Central memory CD8-positive, alpha-beta T cell (primary cell): ENCODE results near the gene HSPB1.
A peak's percentile ranks its signal among the peaks of the same experiment; 100 is the strongest.

ENCODE experiments used
- ATAC-seq: fragments of 150-1000 bp; cut with Tn5 transposase; replicated peaks from 2 replicates; pipeline ENCODE4 v1.10.0; 2022; ENCODE audit warnings: mild to moderate bottlenecking, moderate FRiP score, moderate number of reproducible peaks; ENCODE audit not compliant: poor library complexity, severe bottlenecking; ENCODE audit errors: extremely low read depth
- DNase-seq, 2 donors: peaks; one replicate each; pipeline ENCODE4 v3.0.0; 2021; ENCODE audit warnings: low spot score in 2 of 2
- H3K27ac Mint-ChIP-seq: one replicate; pipeline ENCODE4 v1.8.0; 2022; ENCODE audit warnings: low read depth, mild to moderate bottlenecking, moderate library complexity, mixed read lengths
- H3K27me3 Mint-ChIP-seq: one replicate; pipeline ENCODE4 v1.8.0; 2022; ENCODE audit warnings: mixed read lengths
- H3K36me3 Mint-ChIP-seq: one replicate; pipeline ENCODE4 v1.8.0; 2022; ENCODE audit warnings: mild to moderate bottlenecking, moderate library complexity, mixed read lengths; ENCODE audit not compliant: insufficient read depth
- H3K4me1 Mint-ChIP-seq: one replicate; pipeline ENCODE4 v1.8.0; 2022; ENCODE audit warnings: mixed read lengths
- H3K4me3 Mint-ChIP-seq: one replicate; pipeline ENCODE4 v1.8.0; 2022; ENCODE audit warnings: mild to moderate bottlenecking, moderate library complexity, mixed read lengths
- H3K9me3 Mint-ChIP-seq: one replicate; pipeline ENCODE4 v1.8.0; 2022; ENCODE audit warnings: mixed read lengths

HSPB1 gene

DNA sequence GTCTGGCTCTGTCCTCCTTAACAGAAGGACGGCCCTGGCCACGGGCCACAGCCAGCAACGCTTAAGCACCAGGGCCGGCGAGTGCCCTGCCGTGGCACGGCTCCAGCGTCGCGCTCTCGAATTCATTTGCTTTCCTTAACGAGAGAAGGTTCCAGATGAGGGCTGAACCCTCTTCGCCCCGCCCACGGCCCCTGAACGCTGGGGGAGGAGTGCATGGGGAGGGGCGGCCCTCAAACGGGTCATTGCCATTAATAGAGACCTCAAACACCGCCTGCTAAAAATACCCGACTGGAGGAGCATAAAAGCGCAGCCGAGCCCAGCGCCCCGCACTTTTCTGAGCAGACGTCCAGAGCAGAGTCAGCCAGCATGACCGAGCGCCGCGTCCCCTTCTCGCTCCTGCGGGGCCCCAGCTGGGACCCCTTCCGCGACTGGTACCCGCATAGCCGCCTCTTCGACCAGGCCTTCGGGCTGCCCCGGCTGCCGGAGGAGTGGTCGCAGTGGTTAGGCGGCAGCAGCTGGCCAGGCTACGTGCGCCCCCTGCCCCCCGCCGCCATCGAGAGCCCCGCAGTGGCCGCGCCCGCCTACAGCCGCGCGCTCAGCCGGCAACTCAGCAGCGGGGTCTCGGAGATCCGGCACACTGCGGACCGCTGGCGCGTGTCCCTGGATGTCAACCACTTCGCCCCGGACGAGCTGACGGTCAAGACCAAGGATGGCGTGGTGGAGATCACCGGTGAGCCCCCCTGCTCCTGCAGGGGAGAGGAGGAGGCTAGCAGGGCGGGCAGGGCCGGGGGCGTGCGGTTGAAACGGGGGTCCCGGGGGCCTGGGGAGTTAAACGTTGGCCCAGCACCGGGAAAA lies at the start of gene HSPB1:
Gene HSPB1 (plus strand): TSS at position 327 of the 855 bp plus-strand sequence. CDS start 40 bp downstream, at position 367.
- Mint-ChIP-seq H3K4me1 (peaks cover 19% of the 10 kb centered on the region), H3K4me3 (peak within 1 kb of the TSS; percentile 91), H3K9me3 (no peaks in the 10 kb centered on the region), H3K27me3 (no peaks in the 10 kb centered on the region), H3K27ac (peak within 1 kb of the TSS; percentile 67), H3K36me3 (peaks cover 8% of the 10 kb centered on the region)
- peak; percentile 43 to 48 for DNase-seq
- ATAC-seq: peak; percentile 61

DNA sequence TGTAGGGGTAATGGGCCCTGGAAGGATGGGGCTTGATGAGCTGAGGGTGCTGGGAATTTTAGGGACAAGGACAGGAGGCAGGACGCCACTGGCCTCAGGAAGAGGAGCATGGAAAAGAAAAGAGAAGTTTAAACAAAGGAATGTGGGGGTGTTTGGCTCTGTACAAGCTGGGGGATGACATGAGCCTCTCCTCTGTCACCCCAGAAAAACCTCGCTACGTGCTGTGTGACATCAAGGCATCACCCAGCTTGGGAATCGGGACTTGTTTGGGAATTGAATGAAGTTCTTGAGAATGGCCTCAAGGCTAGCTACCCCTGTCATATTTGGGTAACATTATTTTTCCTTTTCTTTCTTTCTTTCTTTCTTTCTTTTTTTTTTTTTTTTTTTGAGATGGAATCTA lies 47.7 kb upstream of the HSPB1 start:
- no peak overlapping the region for H3K4me3 Mint-ChIP-seq
- no peak for ATAC-seq
- H3K27me3 Mint-ChIP-seq: peaks cover 47% of the 10 kb centered on the region
- no peaks in the 10 kb centered on the region for H3K9me3 Mint-ChIP-seq
- no peak for DNase-seq
- H3K27ac Mint-ChIP-seq: no peak overlapping the region
- H3K36me3 Mint-ChIP-seq: peaks cover 2% of the 10 kb centered on the region
- H3K4me1 Mint-ChIP-seq: no peaks in the 10 kb centered on the region

DNA sequence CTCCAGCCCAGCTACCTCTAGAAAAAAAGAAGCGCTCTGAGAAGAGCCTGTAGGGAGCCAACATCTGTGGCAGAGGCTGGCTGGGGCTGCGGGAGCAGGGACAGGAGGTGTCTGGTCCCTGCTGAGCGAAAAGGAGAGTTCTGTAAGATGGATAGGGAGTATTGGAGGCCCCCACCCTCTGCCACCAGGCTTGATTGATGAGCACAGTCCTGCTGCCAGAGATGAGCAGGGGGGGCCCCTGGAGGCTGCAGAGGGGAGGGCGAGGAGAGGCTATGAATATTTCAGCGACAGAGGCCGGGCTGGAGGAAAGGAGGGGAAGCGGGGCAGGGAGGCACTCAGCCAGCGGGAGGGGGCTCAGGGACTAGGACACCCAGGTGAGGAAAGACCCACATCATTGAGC lies 44.5 kb upstream of the HSPB1 start:
- no peak overlapping the region for H3K4me3 Mint-ChIP-seq
- no peak overlapping the region for H3K27ac Mint-ChIP-seq
- no peak for DNase-seq
- peaks cover 75% of the 10 kb centered on the region for H3K27me3 Mint-ChIP-seq
- no peaks in the 10 kb centered on the region for H3K9me3 Mint-ChIP-seq
- H3K4me1 Mint-ChIP-seq: no peaks in the 10 kb centered on the region
- H3K36me3 Mint-ChIP-seq: peaks cover under 1% of the 10 kb centered on the region
- no peak for ATAC-seq

DNA sequence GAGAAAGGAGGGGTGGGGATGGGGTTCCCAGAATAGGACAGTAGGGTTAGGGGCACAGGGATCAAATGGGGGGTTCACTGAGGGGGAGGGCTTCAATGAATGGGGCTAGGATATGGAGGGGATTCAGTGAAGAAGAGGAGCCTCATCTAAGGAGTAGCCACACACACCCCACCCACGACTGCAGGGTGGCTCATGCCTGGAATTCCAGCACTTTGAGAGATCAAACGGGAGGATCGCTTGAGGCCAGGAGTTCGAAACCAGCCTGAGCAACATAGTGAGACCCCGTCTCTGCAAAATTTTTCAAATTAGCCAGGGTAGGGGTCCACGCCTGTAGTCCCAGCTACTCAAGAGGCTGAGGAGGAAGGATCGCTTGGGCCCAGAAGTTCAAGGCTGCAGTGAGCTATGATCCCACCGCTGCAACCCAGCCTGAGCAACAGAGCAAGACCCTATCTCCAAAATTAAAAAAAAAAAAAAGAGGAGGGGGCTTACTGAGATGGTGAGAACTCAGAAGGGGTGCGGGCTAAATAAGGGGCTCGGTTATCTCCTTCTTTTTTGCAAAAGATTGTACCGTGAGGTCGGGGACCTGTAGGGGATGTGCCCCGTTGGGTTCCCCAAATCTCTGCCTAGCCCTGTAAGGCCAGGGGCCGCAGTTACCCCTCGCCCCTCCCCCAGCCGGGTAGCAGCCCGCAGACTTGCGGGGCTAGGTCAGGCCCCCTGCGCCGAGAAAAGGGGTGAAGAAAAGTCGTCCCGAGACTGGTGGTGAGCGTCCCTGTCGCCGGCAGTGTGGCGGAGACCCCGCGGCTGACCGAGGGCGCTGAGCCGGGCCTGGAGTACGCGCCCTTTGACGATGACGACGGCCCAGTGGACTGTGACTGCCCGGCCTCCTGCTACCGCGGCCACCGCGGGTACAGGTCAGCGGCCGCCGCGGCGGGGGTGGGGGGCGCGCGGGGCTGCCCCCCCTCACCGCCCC lies 43.1 kb upstream of the HSPB1 start:
- H3K36me3 Mint-ChIP-seq: peaks cover 2% of the 10 kb centered on the region
- DNase-seq (no peak), ATAC-seq (no peak)
- H3K4me1 Mint-ChIP-seq: no peaks in the 10 kb centered on the region
- peak overlapping the region; percentile 7 for H3K4me3 Mint-ChIP-seq
- no peak overlapping the region for H3K27ac Mint-ChIP-seq
- peaks cover 79% of the 10 kb centered on the region for H3K27me3 Mint-ChIP-seq
- H3K9me3 Mint-ChIP-seq: no peaks in the 10 kb centered on the region

DNA sequence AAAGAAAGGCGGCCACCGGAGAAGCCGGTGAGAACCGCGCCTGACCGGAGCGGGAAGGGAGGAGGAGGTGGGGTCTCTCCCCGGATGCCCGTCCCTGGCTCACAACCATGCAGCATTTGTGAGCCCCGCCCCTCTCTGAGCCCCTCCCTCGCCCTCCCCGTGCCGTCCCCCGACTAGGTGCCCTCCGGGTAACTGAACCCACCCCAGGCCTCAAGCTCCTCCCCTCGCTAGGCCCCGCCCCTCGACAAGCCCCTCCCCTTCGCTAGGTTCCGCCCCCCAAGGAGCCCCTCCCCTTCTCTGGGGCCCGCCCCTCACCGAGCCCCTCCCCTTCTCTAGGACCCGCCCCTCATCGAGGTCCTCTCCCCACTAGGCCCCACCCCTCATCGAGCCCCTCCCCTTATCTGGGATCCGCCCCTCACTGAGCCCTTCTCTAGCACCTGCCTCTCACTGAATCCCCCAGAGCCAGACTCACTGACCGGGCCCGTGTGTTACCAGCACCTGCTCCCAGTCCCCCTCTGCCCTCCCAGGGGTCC lies 42.2 kb upstream of the HSPB1 start:
- Mint-ChIP-seq H3K36me3 (peaks cover 2% of the 10 kb centered on the region), H3K4me1 (no peaks in the 10 kb centered on the region), H3K27me3 (peaks cover 72% of the 10 kb centered on the region), H3K4me3 (peak overlapping the region; percentile 50), H3K27ac (peak overlapping the region; percentile 44), H3K9me3 (no peaks in the 10 kb centered on the region)
- no peak for DNase-seq
- ATAC-seq: peak; percentile 42

DNA sequence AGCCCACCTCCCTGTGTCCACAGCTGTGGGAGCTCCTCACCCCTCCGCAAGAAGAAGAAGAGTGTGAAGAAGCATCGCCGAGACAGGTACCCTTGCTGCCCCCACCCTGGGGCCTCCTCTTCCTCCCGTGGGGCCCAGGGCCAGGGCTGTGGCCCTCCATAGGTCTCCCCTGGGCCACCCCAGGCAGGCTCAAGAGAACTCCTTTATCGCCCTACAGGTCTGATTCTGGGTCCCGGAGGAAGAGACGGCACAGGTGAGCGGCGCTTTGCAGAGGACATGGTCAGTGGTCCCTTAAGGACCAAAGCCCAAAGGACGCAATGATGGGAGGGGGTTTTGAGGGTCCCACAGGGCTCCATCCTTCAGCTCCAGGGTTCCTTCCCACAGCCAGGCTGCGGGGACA lies 41.1 kb upstream of the HSPB1 start:
- peaks cover 63% of the 10 kb centered on the region for H3K27me3 Mint-ChIP-seq
- ATAC-seq: no peak

DNA sequence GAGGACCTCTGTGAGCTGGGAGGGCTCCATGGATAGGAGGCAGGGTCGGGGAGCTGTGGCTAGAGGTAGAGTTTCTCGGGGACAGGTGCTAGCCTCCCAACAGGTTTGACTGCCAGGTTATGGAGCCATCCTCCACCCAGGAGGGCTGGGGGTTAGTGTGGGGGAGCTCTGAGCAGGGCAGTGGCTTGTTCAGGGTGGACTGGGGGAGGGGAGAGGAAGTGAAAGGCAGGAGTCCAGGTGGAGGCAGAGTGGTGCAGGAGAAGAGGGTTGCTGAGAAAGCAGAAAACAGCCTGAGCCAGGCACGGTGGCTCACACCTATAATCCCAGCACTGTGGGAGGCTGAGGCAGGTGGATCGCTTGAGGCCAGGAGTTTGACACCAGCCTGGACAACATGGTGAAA lies 40.5 kb upstream of the HSPB1 start:
- Mint-ChIP-seq H3K36me3 (peaks cover 2% of the 10 kb centered on the region), H3K4me3 (no peak overlapping the region), H3K27me3 (peaks cover 60% of the 10 kb centered on the region), H3K9me3 (no peaks in the 10 kb centered on the region), H3K4me1 (no peaks in the 10 kb centered on the region), H3K27ac (no peak overlapping the region)
- ATAC-seq (no peak), DNase-seq (no peak)

More for the DNA sequence above, 41.1 kb upstream of the HSPB1 start:
- Mint-ChIP-seq H3K9me3 (no peaks in the 10 kb centered on the region), H3K36me3 (peaks cover 2% of the 10 kb centered on the region), H3K4me3 (no peak overlapping the region), H3K27ac (no peak overlapping the region), H3K4me1 (no peaks in the 10 kb centered on the region)
- DNase-seq: no peak

DNA sequence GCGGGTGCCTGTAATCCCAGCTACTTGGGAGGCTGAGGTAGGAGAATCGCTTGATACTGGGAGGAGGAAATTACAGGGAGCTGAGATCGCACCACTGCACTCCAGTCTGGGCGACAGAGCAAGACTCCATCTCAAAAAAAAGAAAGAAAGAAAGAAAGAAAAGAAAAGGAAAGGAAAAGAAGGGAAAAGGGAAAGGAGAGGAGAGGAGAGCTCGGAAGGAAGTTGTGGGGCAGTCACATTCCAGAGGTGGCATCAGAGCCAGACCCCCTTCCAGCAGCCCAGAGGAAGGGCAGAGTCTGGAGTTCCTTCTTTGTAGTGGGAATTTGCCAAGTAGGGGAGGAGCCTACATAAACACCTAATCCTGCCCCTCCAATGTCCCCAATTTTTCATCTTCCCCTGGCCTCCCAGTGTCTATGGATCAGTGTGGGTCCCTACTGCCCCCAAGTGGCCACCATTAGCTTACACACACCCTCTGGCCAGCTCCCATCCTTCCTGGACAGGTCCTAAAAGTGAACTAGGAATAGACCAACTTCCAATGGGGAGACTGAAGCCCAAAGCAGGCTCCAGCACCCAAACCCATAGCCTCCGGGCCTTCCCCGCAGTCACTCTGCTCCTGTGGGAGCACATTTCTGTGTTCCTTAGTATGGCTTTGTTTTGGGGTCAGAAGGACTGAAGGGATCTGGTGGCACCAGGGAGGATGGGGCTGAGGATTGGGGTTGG lies 39.6 kb upstream of the HSPB1 start:
- ATAC-seq (no peak), DNase-seq (no peak)
- no peaks in the 10 kb centered on the region for H3K4me1 Mint-ChIP-seq
- no peak overlapping the region for H3K4me3 Mint-ChIP-seq
- no peak overlapping the region for H3K27ac Mint-ChIP-seq
- peaks cover 55% of the 10 kb centered on the region for H3K27me3 Mint-ChIP-seq
- peaks cover 2% of the 10 kb centered on the region for H3K36me3 Mint-ChIP-seq
- H3K9me3 Mint-ChIP-seq: no peaks in the 10 kb centered on the region

DNA sequence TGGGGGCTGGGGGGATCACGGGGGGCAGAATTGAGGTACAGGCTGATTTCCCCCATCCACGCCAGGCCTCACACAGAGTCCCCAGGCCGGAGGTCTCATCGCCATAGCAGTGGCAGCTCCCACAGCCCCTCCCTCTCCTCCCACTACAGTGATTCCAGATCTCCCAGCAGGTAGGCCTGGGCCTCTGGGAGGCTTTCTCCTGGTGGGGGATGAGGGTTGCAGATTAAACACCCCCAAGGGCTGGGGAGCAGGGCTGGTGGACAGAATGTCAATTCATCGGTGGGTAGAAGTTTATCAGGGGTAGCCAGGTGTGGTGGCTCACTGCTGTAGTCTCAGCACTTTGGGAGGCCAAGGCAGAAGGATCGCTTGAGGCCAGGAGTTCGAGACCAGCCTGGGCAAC lies 37.2 kb upstream of the HSPB1 start:
- DNase-seq (no peak), ATAC-seq (no peak)
- Mint-ChIP-seq H3K4me1 (no peaks in the 10 kb centered on the region), H3K27ac (no peak overlapping the region), H3K27me3 (peaks cover 62% of the 10 kb centered on the region), H3K9me3 (no peaks in the 10 kb centered on the region), H3K36me3 (peaks cover 2% of the 10 kb centered on the region), H3K4me3 (no peak overlapping the region)

DNA sequence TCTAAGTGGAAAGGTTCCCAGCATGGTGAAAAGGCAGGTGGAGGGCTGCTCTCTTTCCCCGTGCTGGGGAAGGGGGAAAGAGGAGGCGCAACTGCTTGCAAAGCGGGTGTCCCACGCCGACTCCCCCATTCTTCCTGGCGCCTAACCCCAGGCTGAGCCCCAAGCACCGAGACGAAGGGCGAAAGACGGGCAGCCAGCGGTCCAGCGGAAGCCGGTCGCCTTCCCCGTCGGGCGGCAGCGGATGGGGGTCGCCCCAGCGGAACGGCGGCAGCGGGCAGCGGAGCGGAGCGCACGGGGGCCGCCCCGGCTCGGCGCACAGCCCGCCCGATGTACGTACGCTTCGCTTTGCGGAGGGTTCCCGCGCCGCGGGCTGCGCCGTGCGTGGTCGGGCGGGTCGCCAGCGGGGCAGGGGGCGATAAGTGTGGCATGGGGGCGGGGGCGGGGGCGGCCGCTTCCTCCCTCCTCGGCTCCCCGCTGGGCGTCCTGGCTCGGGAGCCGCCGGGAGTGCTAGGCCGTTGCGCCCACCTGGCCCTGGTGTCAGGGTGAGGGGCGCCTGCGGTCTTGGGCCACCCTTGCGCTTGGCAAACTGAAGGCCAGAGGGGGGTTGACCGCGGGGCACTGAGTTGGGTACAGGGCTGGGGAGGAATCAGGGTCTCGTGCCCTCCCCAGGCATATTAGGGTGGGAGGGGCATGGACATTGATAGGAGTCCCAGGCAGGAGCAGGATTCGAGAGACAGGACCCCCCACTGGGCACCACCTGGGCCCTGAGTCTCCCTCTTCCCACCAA lies 35.2 kb upstream of the HSPB1 start:
- Mint-ChIP-seq H3K27me3 (peaks cover 49% of the 10 kb centered on the region), H3K4me3 (no peak overlapping the region), H3K36me3 (peaks cover 2% of the 10 kb centered on the region), H3K9me3 (no peaks in the 10 kb centered on the region), H3K4me1 (no peaks in the 10 kb centered on the region), H3K27ac (no peak overlapping the region)
- DNase-seq (no peak), ATAC-seq (no peak)

DNA sequence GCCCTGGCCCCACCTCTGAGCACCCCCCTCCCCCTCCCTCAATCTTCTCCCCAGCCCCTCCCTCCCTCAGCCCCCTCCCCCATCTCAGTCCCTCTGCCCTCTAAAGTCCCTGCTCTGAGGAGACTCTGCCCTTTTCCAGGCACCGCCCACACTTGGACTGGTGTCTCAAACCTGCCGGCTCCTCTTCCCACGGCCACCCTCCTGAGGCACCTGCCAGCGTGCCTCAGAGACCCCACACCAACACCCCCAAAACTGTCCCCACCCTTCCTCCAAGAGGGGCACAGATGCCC lies 34.6 kb upstream of the HSPB1 start:
- ATAC-seq (no peak), DNase-seq (no peak)
- H3K4me1 Mint-ChIP-seq: no peaks in the 10 kb centered on the region
- H3K27me3 Mint-ChIP-seq: peaks cover 47% of the 10 kb centered on the region
- H3K9me3 Mint-ChIP-seq: no peaks in the 10 kb centered on the region
- H3K36me3 Mint-ChIP-seq: peaks cover 2% of the 10 kb centered on the region
- H3K27ac Mint-ChIP-seq: no peak overlapping the region
- no peak overlapping the region for H3K4me3 Mint-ChIP-seq
